NT2/D1 (cell line): Measurements from ENCODE around the gene BHMT.

Experiments used
- DNase-seq: peaks from one replicate; pipeline ENCODE4 v3.0.0-alpha.2; 2011; ENCODE audit warnings: low read depth, low spot score
- H3K27me3 ChIP-seq: 2 replicates; pipeline ENCODE4 v1.6.0; 2011; ENCODE audit warnings: mild to moderate bottlenecking; ENCODE audit not compliant: insufficient read length, insufficient read depth
- H3K36me3 ChIP-seq: 2 replicates; pipeline ENCODE4 v1.6.1; 2011; ENCODE audit warnings: mild to moderate bottlenecking, low read length, mixed read lengths; ENCODE audit not compliant: insufficient read depth, insufficient read length
- H3K4me1 ChIP-seq: 2 replicates; pipeline ENCODE4 v1.5.1; 2011; ENCODE audit not compliant: insufficient read depth, insufficient read length
- H3K4me3 ChIP-seq: 2 replicates; pipeline ENCODE4 v1.5.1; 2011; ENCODE audit warnings: low read depth; ENCODE audit not compliant: insufficient read length
- H3K9ac ChIP-seq: 2 replicates; pipeline ENCODE4 v1.6.0; 2011; ENCODE audit warnings: low read depth; ENCODE audit not compliant: insufficient read length
- H3K9me3 ChIP-seq: 2 replicates; pipeline ENCODE4 v1.5.1; 2011; ENCODE audit warnings: mild to moderate bottlenecking, low read length; ENCODE audit not compliant: insufficient read depth
- SUZ12 ChIP-seq: IDR thresholded peaks from 2 replicates; pipeline ENCODE4 v1.6.1; 2011; ENCODE audit not compliant: insufficient read length, insufficient read depth; ENCODE audit errors: extremely low read depth
- YY1 ChIP-seq: IDR thresholded peaks from 2 replicates; pipeline ENCODE4 v1.6.1; 2011; ENCODE audit not compliant: insufficient read length, insufficient read depth
- ZNF274 ChIP-seq: IDR thresholded peaks from 2 replicates; pipeline ENCODE4 v1.6.1; 2011; ENCODE audit warnings: mild to moderate bottlenecking, low read depth, low read length

The BHMT gene

GRCh38 chr5:79181419-79182022 is 69.9 kb downstream of the BHMT start:
- Histone ChIP-seq H3K9ac (no peak overlapping the region), H3K4me3 (no peak overlapping the region), H3K27me3 (no peaks in the 10 kb centered on the region), H3K4me1 (no peaks in the 10 kb centered on the region), H3K36me3 (no peaks in the 10 kb centered on the region), H3K9me3 (no peaks in the 10 kb centered on the region)
- DNase-seq = no peak
- TF ChIP-seq YY1 (no peak), ZNF274 (no peak), SUZ12 (no peak)
